8988T (cell line): ENCODE results near the gene PTPRF.
"Not testable (repeated sequence)": the region's sequence is repeated elsewhere in the genome, so short reads cannot be mapped to it uniquely, and the experiment has no call there.

Experiments used
- DNase-seq: peaks from one replicate; pipeline ENCODE4 v3.0.0; 2011

The PTPRF gene

GRCh38 chr1:43530483-43531106, at the start of gene PTPRF:
Gene PTPRF, plus strand, starts transcription at chr1:43530883. Its CDS starts 14,193 bp downstream, at chr1:43545076.
- DNase-seq = peak; percentile 78

- DNase-seq = no peak
Measured at GRCh38 chr1:43481491-43481890, 49.2 kb upstream of the PTPRF start.

- DNase-seq = no peak
Measured at GRCh38 chr1:43482215-43482614, 48.5 kb upstream of the PTPRF start.

GRCh38 chr1:43484367-43484766, 46.3 kb upstream of the PTPRF start:
- no peak for DNase-seq

- DNase-seq = no peak
Measured at GRCh38 chr1:43488165-43488564, 42.5 kb upstream of the PTPRF start.

- no peak for DNase-seq
Measured at GRCh38 chr1:43491061-43491460, 39.6 kb upstream of the PTPRF start.

- DNase-seq = no peak
Measured at GRCh38 chr1:43492826-43493225, 37.9 kb upstream of the PTPRF start.

- no peak for DNase-seq
Measured at GRCh38 chr1:43493661-43494450, 36.8 kb upstream of the PTPRF start.

- no peak for DNase-seq
Measured at GRCh38 chr1:43495204-43495603, 35.5 kb upstream of the PTPRF start.

GRCh38 chr1:43499898-43500297, 30.8 kb upstream of the PTPRF start:
- DNase-seq = no peak

- not testable (repeated sequence) for DNase-seq
Measured at GRCh38 chr1:43501806-43502205, 28.9 kb upstream of the PTPRF start.

GRCh38 chr1:43503534-43503933, 27.1 kb upstream of the PTPRF start:
- DNase-seq = no peak

- DNase-seq = no peak
Measured at GRCh38 chr1:43505077-43505780, 25.5 kb upstream of the PTPRF start.

GRCh38 chr1:43506233-43506632, 24.4 kb upstream of the PTPRF start:
- no peak for DNase-seq

GRCh38 chr1:43507296-43508295, 23.1 kb upstream of the PTPRF start:
- DNase-seq = no peak

GRCh38 chr1:43509007-43509739, 21.5 kb upstream of the PTPRF start:
- no peak for DNase-seq

GRCh38 chr1:43509740-43510375, 20.8 kb upstream of the PTPRF start:
- DNase-seq = no peak

- DNase-seq = no peak
Measured at GRCh38 chr1:43510621-43511020, 20.1 kb upstream of the PTPRF start.

GRCh38 chr1:43511394-43511793, 19.3 kb upstream of the PTPRF start:
- DNase-seq = no peak

GRCh38 chr1:43512133-43512532, 18.6 kb upstream of the PTPRF start:
- DNase-seq = no peak

- no peak for DNase-seq
Measured at GRCh38 chr1:43512681-43513080, 18.0 kb upstream of the PTPRF start.
